ENCODE data around the gene TCAF2. TPM values are rescaled to one million over a fixed set of nuclear protein-coding genes. Genes with fewer than 3 reads are reported as not detected.

Gene TCAF2
- 1.4 and 1.9 TPM in 2 replicates for total RNA-seq

GRCh38 chr7:143620646-143621045 is at the start of gene TCAF2:
TCAF2 (plus strand) TSS chr7:143620974.

DNA sequence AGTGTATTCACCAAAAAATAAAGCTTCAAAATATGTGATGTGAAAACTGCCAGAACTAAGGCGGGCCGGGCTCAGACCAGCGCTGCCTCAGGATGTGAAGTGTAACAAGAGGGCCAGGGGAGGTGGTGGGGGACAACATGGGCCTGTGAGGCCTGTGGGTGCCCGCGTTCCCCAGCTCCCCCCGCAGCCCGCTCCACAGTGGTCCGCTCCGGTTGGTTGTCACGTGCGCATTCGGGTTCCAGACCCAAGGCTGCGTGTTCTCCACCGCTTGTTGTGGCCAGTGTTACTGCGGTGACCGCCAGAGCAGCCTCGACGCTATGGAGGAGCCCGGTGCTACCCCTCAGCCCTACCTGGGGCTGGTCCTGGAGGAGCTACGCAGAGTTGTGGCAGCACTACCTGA is 49.3 kb upstream of the TCAF2 start, which contains the start of gene CTAGE15:
Gene CTAGE15, plus strand, starts transcription at position 301 of the 400 bp plus-strand sequence. Its CDS starts 17 bp downstream, at position 318.

Other genes starting within 250 kb of the TCAF2 start
- 36.1 and 37.0 TPM in 2 replicates for gene ZYX, start 239.6 kb upstream of the TCAF2 start, total RNA-seq
- 0.12 and 0.33 TPM in 2 replicates for gene EPHA1, start 212.1 kb upstream of the TCAF2 start, total RNA-seq
- gene TAS2R60, start 177.5 kb upstream of the TCAF2 start, total RNA-seq, result 0.11 TPM in 1 of 2 replicates, not detected in the other
- gene TAS2R41, start 143.1 kb upstream of the TCAF2 start, total RNA-seq, result not detected in 2 replicates
- 0.75 TPM in 1 of 2 replicates, not detected in the other for gene CTAGE15, start 49.2 kb upstream of the TCAF2 start, total RNA-seq
- gene CTAGE6, start 136.7 kb downstream of the TCAF2 start, total RNA-seq, result 0.12 and 0.44 TPM in 2 replicates